OCI-LY3 (cell line): ENCODE results near the gene FANK1.
"Not testable (repeated sequence)": the region's sequence is repeated elsewhere in the genome, so short reads cannot be mapped to it uniquely, and the experiment has no call there.

Source experiments
- EZH2phosphoT487 ChIP-seq: fragments of 200-600 bp; shearing (Covaris generic); IDR thresholded peaks from 2 replicates; pipeline ENCODE4 v1.6.1; 2018; ENCODE audit warnings: antibody characterized with exemption, mixed run types, low read depth
- TF ChIP-seq, protein P1 (sequence below): fragments of 200-600, 300-600 bp; sonication (generic); IDR thresholded peaks from 2 replicates; pipeline ENCODE4 v1.5.1; 2014; ENCODE audit warnings: antibody characterized with exemption, low read length, low read depth

- TF ChIP-seq, protein P1, sequence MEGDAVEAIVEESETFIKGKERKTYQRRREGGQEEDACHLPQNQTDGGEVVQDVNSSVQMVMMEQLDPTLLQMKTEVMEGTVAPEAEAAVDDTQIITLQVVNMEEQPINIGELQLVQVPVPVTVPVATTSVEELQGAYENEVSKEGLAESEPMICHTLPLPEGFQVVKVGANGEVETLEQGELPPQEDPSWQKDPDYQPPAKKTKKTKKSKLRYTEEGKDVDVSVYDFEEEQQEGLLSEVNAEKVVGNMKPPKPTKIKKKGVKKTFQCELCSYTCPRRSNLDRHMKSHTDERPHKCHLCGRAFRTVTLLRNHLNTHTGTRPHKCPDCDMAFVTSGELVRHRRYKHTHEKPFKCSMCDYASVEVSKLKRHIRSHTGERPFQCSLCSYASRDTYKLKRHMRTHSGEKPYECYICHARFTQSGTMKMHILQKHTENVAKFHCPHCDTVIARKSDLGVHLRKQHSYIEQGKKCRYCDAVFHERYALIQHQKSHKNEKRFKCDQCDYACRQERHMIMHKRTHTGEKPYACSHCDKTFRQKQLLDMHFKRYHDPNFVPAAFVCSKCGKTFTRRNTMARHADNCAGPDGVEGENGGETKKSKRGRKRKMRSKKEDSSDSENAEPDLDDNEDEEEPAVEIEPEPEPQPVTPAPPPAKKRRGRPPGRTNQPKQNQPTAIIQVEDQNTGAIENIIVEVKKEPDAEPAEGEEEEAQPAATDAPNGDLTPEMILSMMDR, result not testable (repeated sequence)
- not testable (repeated sequence) for TF ChIP-seq EZH2phosphoT487
Measured at GRCh38 chr10:125905069-125905994, 9.0 kb downstream of the FANK1 start.
